Muscle of arm (tissue), 12 donors: ENCODE measurements around the gene VGLL3. TPM values are rescaled to one million over a fixed set of nuclear protein-coding genes. Genes with fewer than 3 reads are reported as not detected.
"Not testable (repeated sequence)": the region's sequence is repeated elsewhere in the genome, so short reads cannot be mapped to it uniquely, and the experiment has no call there.

Source experiments
- DNase-seq: peaks from one replicate; pipeline ENCODE4 v3.0.0-alpha.2; 2013
- polyA plus RNA-seq, 12 donors: library from polyadenylated mRNA; unstranded; fragments of 120-200 nt; gene quantifications; one replicate each; pipeline ENCODE4 v1.2.1, GENCODE V29; 2013; ENCODE audit not compliant: insufficient read length in 12 of 12

VGLL3 gene
- polyA plus RNA-seq, 12 donors = 29.8 to 55.0 (median 34.4) TPM; not detected in 1

GRCh38 chr3:86991482-86991815, 500 bp upstream of the VGLL3 start:
- DNase-seq = no peak

GRCh38 chr3:86990012-86990733, 776 bp downstream of the VGLL3 start:
- DNase-seq = no peak

DNA sequence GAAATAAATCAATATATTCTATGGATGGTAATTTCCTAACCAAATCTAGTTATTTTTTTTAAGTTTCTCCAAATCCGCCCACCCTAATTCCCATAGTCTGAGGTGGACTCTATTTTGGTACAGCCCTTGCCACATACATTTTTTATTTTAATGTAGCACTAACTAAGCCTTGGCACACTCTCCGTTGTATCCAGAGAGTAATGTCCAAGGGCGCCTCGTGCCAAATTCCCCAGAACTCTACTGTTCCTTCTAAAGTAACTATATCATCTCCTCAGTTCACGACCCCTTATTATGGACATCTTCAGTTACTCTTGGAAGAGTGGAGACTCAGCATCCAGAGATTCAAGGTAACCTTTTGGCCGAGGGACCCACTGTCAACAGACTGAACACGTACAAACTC, 1.3 kb downstream of the VGLL3 start:
- DNase-seq = no peak

DNA sequence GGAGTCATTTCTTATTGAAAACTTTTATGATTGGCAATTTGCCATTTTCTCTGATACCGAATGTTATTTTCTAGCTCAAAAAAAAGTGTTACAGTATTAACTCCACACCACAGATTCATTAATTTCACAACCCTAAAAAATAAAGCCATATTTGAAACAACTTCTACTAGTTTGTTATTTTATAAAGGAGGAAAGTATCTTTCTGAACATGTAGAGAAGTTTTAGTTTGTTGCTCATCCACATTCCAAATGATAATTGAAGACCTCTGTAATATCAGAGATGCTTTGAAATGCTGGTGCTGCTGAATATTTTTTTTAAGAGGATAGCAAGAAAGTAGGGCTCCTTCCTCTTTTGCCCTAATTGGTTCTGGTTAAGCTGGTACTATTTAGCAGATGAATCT, 1.9 kb downstream of the VGLL3 start:
- DNase-seq = no peak

DNA sequence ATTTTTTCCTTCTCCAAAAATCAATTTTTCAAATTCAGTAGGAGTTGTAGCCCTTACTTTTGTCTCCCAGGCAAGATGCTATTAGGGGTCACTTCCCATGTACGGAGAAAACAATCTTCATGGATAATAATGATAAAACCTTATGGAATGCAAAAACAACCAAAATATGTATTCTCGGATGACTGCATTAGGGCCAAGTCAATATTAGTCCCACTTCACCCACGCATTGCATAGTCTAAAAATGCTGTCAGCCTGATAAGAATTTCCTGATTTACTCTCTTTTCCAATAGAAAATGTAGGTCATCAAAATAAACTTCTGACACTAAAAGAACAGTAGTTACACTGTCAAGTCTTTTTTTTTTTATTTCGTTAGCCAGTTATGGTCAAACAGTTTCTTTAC, 2.7 kb downstream of the VGLL3 start:
- DNase-seq = no peak

- no peak for DNase-seq
These were observed 3.6 kb downstream of the VGLL3 start for GRCh38 chr3:86987421-86987715.

DNA sequence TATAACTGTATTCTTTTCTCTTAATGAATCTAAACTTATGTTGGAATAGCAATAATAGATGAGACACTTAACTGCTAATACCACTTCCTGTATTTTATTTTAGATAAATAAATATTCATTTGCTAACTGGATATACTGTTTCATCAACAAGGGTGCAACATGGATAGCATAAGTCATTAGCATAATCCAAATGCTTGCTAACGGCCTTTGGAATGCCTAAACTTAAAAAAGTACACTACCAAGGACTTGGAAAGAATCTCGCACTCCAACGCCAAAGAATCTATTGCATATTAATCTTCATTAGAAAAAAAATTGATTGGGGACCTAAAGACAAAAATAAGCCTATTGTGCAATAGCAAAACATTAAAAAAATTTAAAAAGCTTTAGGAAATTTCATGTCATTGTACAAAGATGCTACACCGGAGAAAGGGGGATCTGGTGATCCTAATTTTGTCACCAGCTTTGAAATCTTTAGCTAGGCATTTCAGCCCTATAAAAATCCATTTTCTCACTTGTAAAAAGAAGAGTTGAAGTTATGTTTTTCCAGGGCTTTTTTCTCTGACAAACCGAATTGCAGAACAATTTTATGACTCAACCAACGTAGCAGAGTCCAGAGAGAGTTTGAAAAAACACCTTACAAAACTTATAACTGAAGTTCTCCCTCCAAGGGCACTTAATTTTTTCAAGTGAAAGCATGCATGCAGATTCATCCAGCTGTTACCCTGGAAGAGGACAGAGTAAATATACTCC, 4.1 kb downstream of the VGLL3 start:
- DNase-seq = no peak

DNA sequence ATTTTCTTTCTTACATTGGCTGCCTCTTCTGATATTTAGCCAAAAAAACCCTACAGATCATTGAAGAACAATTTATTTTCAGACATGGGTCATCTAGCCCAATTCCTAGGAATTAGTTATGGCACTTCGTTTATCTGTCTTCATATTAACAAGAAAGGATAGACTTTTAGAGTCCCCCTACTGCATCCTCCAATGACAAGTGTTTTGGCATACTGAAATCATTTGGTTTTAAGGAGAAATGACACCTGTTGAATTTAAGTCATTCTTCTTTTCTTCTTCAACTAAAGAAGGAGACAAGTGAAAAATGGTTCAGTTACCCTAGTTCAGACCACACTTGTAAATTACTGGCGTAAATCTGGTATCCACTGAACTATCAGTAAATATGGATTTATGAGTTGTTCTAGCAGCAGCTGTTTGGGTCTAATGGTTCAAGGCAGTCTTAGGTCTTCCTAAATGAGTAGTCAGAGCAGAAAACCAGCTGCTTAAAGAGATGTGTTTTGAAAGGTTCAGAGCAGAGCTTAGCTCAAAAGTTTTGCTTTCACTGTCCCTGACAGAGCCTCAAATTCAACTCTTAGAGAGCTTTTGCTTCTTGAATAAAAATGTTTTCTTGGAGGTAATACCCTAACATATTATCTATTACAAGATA, 5.6 kb downstream of the VGLL3 start:
- no peak for DNase-seq

DNA sequence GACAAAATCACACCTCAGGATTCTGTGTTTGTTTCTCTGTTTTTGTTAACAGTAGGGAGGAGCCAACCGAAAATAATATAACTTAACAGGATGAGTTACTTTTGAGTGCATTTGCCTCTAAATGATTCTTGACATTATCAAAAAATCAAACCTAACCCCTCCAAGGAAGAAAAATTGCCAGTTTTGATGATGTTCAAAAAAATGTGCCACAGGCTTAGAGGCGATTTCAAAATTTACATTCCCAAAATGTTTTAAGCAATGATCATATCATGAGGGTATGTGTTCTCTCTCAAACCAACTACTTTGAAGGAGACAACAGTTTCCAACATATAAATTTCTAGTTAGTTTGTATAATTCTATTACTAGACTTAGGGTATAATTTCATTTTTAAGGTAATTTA, 6.7 kb downstream of the VGLL3 start:
- DNase-seq = no peak

GRCh38 chr3:86982883-86983282, 8.1 kb downstream of the VGLL3 start:
- DNase-seq = peak; percentile 82

- DNase-seq = no peak
These were observed 12.8 kb downstream of the VGLL3 start for GRCh38 chr3:86978111-86978551.

GRCh38 chr3:86976219-86976618, 14.7 kb downstream of the VGLL3 start:
- no peak for DNase-seq

- not testable (repeated sequence) for DNase-seq
These were observed 16.8 kb downstream of the VGLL3 start for GRCh38 chr3:86974177-86974576.

- DNase-seq = no peak
These were observed 17.5 kb downstream of the VGLL3 start for GRCh38 chr3:86973440-86973839.

GRCh38 chr3:86969500-86970189, 21.3 kb downstream of the VGLL3 start:
- DNase-seq = no peak

GRCh38 chr3:86968244-86968932, 22.6 kb downstream of the VGLL3 start:
- DNase-seq = no peak

DNA sequence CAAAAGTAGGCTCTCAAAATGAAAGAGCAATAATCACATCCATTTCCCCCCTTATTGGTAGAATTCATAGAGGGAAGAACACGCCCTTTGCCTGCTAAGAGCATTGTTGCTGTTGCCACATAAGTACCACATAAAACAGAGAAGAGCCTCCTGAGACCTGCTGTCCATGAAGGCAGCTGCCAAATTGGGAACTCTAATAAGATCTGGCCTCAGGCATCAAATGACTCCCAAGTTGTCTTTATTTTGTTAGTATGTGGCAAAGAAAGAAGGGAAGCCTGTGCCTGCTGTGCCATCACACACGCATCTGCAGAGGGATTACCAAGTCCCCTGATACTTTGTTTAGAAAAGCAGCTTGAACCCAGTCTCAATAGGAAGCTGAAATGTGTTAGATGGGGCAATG, 23.9 kb downstream of the VGLL3 start:
- DNase-seq = no peak

DNA sequence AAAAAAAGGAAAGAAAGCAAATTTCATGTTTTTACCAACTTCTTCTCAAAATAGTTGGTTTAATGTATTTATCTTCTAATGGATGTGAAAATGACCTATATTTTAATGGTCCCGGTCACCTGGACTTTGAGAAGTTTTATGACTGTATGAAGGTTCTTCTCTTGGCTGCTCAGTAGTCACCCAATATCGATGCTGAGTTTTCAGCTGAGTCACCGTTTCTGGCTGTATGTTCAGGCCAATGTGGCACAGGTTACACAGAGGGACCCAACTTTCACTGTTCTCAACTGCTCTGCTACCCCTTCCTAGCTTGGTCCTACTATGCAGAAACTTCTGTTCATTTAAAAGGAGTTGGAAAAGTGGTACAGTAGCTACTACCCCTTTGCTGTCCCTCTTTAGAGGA, 25.8 kb downstream of the VGLL3 start:
- DNase-seq = no peak

GRCh38 chr3:86963611-86964010, 27.3 kb downstream of the VGLL3 start:
- DNase-seq = no peak

GRCh38 chr3:86961297-86961696, 29.7 kb downstream of the VGLL3 start:
- no peak for DNase-seq

DNA sequence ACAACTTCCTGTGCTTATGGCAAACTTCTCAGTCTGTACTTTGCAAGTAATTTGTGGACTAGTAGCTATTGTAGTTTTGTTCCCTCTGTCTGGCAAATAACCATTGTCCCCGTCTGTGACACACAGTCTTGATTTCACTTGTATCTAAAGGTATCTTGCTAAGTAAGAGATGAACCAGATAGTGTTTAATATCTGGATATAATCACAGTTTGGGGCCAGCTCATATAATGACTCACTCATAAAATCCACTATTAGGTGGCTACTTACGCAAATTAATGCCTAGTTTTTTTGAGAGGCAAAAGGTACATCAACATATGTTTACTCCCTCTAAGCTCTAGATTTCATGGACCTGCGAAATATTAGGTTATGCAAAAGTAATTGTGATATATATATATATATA, 30.4 kb downstream of the VGLL3 start:
- no peak for DNase-seq

GRCh38 chr3:86958534-86958933, 32.4 kb downstream of the VGLL3 start:
- no peak for DNase-seq
